CD4-positive, alpha-beta T cell treated with Interleukin-15 for 4 hours (primary cell): ENCODE results near the gene NAA10.

Experiments
- DNase-seq: peaks from one replicate; pipeline ENCODE4 v3.0.0-alpha.2; 2020; ENCODE audit warnings: low spot score

NAA10 gene

GRCh38 chrX:153908219-153908860 lies 26.5 kb downstream of the NAA10 start:
- DNase-seq, result no peak

GRCh38 chrX:153907456-153907855 lies 27.4 kb downstream of the NAA10 start:
- no peak for DNase-seq

DNA sequence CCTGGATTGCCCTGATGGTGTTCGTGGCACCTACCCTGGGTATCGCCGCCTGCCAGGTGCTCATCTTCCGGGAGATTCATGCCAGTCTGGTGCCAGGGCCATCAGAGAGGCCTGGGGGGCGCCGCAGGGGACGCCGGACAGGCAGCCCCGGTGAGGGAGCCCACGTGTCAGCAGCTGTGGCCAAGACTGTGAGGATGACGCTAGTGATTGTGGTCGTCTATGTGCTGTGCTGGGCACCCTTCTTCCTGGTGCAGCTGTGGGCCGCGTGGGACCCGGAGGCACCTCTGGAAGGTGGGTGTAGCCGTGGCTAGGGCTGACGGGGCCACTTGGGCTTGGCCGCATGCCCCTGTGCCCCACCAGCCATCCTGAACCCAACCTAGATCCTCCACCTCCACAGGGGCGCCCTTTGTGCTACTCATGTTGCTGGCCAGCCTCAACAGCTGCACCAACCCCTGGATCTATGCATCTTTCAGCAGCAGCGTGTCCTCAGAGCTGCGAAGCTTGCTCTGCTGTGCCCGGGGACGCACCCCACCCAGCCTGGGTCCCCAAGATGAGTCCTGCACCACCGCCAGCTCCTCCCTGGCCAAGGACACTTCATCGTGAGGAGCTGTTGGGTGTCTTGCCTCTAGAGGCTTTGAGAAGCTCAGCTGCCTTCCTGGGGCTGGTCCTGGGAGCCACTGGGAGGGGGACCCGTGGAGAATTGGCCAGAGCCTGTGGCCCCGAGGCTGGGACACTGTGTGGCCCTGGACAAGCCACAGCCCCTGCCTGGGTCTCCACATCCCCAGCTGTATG lies 28.5 kb downstream of the NAA10 start:
- DNase-seq, result no peak

DNA sequence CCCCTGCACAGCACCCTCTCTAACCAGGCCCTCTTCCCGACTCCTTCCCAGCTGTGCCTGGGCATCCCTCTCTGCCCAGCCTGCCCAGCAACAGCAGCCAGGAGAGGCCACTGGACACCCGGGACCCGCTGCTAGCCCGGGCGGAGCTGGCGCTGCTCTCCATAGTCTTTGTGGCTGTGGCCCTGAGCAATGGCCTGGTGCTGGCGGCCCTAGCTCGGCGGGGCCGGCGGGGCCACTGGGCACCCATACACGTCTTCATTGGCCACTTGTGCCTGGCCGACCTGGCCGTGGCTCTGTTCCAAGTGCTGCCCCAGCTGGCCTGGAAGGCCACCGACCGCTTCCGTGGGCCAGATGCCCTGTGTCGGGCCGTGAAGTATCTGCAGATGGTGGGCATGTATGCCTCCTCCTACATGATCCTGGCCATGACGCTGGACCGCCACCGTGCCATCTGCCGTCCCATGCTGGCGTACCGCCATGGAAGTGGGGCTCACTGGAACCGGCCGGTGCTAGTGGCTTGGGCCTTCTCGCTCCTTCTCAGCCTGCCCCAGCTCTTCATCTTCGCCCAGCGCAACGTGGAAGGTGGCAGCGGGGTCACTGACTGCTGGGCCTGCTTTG lies 29.2 kb downstream of the NAA10 start:
- DNase-seq, result no peak

GRCh38 chrX:153903991-153904957 lies 30.6 kb downstream of the NAA10 start, which contains the start of gene AVPR2:
TSS of gene AVPR2 (plus strand) at chrX:153904673. CDS start at chrX:153905146, 473 bp downstream.
- DNase-seq, result no peak

DNA sequence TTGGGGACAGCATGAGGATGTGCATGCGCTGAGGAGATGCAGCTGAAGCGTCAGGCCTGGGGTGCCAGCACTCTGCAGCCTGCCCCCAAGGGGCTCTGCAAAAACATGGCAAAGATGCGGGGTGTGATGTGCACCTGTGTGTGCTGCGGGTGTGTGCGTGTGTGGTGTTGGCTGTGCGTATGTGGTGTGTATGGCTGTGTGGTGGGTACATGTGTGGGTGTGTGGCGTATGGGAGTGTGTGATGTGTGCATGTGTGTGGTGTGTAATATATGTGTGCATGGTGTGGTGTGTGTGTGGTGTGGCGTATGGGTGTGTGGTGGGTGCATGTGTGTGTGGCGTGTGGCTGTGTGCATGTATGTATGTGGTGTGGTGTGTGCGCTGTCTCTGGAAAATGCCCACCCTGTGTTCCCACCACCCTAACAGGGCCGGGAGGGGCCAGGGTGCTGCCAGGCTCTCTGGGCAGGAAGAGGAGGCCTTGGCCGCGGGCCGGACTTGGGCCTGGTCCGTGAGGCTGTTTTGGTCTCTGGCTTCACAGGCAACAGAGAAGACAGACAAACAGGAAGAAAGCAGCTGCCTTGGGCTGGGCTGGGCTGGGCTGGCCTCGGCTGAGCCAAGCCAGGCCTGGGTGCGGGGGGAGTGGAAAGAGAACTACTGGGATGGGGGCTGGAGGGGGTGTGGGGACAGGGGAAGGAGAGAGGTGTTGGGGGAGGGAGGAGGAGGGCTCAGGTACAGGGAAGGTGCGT lies 31.4 kb downstream of the NAA10 start:
- no peak for DNase-seq

DNA sequence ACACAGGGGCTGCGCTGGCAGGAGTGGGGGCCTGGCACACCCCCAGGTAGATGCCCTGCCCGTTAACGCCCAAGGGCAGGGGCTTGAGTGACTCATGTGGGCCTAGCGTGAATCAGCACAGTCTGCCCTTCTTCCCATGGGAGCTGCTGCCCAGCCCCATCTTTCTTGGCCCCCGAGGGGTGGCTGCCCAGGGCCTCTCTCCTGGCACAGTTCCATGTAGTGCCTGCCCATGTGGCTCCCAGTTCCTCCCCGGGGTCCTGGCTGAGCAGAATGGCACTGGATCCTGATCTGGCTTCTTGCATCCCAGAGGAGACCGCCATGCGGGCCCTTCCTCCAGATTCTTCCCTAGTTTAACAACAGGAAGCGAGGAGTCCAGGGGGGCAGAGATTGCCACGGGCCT lies 32.5 kb downstream of the NAA10 start:
- DNase-seq, result no peak

DNA sequence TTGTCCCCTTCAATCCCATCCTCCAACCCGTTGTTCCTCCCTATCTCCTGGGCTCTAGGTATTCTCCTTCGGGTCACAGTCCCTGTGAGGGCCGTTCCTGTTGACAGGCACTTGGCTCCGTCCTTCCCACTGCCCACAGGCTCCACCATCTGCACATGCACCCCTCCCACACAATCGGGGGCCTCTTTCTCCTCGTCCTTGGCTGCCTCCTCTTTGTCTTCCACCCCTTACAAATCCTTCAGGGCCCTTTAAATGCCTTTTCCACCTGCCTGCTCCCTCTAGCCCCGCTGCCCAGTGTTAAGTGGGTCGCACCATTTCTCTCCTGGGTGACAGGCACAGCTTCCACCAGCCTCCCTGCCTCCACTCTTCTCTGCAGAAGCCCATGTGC lies 33.1 kb downstream of the NAA10 start:
- DNase-seq, result no peak

DNA sequence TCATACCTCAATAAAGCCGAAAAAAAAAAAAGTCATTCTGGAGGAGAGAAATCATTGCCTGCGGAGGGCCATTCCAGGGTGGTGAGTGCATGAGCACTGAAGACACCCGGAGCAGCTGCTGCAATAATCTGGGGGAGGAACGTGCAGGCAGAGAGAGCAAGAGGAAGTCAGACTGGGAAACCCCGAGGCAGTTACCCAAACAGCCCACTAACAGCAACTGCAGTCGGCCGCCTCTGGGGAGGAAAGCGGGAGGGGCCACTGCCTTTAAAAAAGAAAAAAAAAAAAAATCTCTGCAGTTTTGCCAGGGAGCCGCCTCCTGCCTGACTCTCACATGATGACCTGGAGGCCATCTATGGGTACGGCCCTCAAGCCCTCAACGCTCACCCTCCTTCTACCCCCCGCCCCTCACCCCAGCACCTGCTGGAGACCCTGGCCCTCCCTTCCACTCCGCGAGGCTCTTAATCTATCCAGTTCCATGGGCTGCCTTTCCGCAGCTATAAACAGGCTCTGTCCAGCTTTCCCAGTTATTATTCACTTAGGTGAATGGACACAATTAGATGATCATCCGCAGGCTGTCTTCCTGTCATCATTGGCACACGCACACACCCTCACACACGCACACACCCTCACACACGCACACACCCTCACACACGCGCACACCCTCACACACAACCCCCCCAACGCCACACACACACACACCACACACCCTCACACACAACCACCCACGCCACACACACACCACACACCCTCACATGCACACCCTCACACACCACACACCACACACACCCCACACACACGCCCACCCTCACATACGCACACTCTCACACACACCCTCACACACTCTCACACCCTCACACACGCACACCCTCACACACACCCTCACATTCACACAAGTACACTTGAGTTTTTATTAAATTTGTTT lies 33.7 kb downstream of the NAA10 start:
- peak; percentile 55 for DNase-seq

GRCh38 chrX:153897899-153898298 lies 36.9 kb downstream of the NAA10 start:
- DNase-seq, result no peak

DNA sequence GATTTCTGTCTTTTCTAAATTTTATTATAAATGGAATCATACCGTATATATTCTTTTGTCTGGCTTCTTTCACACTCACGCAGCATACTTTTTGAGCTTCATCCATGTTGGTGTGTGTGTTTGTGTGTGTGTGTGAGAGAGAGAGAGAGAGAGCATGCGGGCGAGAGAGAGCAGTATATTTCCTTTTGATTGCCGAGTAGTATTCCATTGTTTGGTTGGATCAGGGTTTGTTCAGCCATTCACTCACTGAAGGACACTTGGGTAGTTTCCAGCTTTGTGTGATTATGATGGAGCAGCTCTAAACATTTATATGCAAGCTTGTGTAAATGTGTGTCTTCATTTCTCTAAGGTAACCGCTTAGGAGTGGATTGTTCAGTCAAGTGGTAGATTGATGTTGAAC lies 45.7 kb downstream of the NAA10 start:
- DNase-seq, result no peak

DNA sequence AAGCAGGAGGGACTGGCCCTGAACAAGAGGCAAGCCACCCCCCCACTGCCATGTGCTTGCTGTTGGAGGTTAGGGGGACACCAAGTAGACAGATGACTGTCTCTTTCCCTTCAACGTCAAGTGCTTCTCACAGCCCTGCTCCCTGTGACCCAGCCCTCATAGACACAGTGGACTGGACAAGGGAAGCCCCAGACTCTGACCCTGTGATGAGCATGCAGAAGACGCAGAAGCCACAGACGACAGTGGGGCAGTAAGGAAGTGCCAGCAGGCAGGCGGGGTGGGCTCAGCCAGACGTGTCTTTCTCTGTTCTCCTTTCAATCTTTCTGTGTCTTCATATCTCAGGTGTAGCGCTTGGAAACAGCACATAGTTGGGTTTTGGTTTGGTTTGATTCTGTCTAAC lies 46.5 kb downstream of the NAA10 start:
- DNase-seq, result no peak

DNA sequence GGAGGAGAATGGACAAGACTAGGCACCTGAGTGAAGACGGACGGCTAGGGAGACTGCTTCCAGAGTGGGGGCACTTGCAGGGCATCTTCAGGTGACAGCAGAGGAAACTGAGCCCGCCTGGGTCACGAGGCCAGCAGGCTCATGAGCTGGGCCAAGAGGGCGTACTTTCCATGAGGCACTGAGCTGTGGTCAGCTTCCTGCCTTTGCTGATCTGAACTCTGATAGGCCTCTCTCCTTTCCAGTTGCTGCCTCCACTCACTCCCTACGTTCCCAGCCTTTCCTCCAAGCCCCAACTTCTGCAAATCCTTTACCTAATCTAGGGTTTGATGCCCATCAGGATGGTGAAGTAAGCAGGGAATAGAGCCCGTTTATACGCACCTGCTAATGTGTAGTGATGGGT lies 47.5 kb downstream of the NAA10 start:
- no peak for DNase-seq

DNA sequence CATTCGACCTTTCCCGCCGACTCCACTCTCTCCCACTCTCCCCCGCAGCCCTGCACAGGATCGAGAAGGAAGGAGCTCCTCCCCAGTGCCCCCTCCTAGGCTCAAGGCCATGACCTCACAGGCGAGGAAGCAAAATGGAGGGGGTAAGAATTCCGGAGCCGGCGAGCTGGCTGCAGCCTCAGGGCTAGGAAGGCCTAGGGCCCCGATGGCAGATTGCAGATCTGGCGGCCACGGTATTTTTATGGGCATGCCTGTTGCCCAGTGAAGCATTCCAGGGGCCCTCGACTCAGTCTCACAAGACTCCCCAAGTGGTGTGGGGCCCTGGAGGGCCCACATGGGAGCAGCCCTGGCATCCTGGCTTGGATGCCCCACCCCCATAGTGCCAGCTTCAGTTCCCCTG lies 47.9 kb downstream of the NAA10 start:
- no peak for DNase-seq

GRCh38 chrX:153885968-153886903 lies 48.6 kb downstream of the NAA10 start, which contains the start of gene L1CAM:
TSS of gene L1CAM (minus strand) at chrX:153886173. CDS start at chrX:153875836, 10,337 bp downstream.
- DNase-seq, result no peak

DNA sequence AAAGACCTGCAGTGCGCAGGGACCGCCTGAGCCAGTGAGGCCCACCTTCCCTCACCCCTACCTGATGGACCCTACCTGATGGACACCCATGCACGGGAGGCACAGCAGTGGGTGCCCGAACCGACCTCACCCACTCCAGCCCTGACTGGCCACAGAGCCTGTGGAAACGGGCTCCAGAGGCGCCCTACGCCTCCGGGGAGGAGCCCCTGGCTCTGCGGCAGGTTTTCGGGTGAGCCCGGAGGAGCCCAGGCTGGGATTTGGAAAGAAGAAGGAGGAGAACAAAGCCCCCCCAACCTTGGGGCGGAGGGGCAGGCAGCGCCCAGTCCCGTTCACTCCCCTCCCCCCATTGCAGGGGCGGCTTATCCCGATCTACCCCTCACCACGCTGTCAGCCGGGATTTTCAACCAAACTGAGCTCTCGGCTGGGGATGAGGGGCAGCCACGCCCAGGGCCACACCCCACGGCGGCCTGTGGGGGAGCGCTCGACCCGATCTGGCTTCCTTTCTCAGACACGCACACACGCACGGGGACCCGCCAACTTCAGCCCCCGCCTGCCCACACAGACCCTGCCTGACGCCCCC lies 49.5 kb downstream of the NAA10 start:
- DNase-seq, result no peak

GRCh38 chrX:153884590-153884989 lies 50.2 kb downstream of the NAA10 start:
- no peak for DNase-seq

DNA sequence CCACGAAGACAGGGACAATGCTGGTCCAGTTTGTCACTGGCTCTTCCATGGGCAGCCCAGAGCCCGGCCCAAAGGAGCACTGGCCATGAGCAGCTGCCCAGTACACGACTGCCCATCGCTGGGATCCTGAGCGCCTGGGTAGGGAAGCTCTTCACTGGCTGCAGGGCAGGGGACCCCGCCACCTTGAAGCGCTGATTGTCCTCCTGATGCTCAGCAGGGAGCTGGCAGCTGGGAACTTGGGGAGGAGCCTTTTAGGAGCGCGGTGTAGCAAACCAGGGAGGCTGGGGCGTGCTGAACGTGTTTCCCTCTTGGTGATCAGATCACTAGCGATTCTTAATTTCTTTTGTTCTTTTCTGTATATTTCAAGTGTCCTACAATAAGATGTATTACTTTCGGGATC lies 50.7 kb downstream of the NAA10 start:
- DNase-seq, result no peak
